GM12878 (cell line): ENCODE data around the gene KRT78.

Source experiments
- FOS ChIP-seq: IDR thresholded peaks from 3 replicates; pipeline ENCODE4 v1.6.1; 2011; ENCODE audit warnings: borderline replicate concordance; ENCODE audit not compliant: insufficient read length; ENCODE audit errors: extremely low read depth
- POLR2AphosphoS5 ChIP-seq: IDR thresholded peaks from 2 replicates; pipeline ENCODE4 v1.6.1; 2011; ENCODE audit warnings: mild to moderate bottlenecking, low read length, inconsistent platforms
- TCF3 ChIP-seq: IDR thresholded peaks from 2 replicates; pipeline ENCODE4 v1.6.1; 2012; ENCODE audit warnings: low read depth, mild to moderate bottlenecking, low read length, borderline replicate concordance; ENCODE audit not compliant: insufficient read depth
- ZNF384 ChIP-seq: IDR thresholded peaks from 2 replicates; pipeline ENCODE4 v1.6.1; 2012; ENCODE audit warnings: low read depth, mild to moderate bottlenecking, low read length, improper control_type of control experiment, borderline replicate concordance

GRCh38 chr12:52820521-52820920 lies 28.3 kb downstream of the KRT78 start:
- TF ChIP-seq FOS (no peak), TCF3 (no peak), ZNF384 (no peak), POLR2AphosphoS5 (no peak)
